HG03097 (cell line): ENCODE measurements around the gene DOCK1.
"Not testable (repeated sequence)": the region's sequence is repeated elsewhere in the genome, so short reads cannot be mapped to it uniquely, and the experiment has no call there.

ENCODE experiments used
- ATAC-seq: cut with Tn5 transposase; IDR thresholded peaks from one replicate; pipeline ENCODE4 v1.9.1; 2021; ENCODE audit not compliant: unreplicated experiment, low FRiP score

Gene DOCK1

DNA sequence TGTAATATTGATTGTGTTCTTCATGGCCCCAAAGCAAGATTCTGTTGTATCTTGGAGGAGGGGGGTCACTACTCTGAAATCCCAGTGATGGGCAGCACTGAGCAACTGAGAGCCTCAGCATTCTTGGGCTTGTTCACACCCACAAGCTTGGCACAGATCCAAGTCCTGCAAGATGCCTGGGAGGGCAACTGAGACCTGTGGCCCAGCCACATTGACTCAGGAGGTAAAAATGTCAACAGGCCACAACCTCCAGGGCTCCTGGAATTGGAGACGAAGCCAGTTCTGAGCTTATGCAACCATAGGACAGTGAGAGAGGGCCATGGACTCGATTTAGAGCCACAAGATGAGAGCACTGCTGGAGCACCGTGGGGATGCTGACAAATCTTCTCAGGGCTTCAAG lies 3.1 kb upstream of the DOCK1 start:
- ATAC-seq = no peak

DNA sequence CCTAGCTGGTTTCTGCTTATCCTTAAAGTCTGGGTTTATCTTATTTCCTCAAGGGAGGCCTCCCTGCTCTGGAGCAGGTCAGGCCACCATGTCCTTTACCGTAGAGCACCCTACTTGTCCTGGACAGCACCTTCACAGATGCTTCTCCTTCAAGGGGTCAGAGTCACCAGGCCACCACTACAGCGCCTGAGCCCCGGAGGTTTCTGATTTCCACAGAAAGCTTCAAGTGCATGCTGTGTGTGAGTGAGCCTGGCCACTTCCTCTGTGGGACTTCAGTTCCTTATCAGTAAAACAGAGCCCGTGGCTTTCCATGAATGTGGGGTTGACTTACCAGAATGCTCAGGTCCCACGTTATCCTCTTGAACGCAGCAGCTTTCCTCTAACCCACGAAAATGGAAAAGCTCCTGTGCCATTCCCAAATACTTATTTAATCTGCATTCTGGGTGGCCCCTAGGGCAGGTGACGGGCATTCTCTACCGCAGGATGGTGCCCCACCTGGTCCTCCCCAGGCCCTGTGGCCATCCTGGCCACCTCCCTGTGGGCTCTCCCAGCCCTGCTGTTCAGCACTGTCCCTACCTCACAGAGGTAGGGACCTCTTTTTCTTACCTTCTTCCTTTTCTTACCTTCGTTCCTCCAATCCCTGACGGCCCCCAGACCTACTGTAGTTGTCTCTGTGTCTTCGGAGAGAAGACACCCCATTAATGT lies 1.4 kb upstream of the DOCK1 start:
- no peak for ATAC-seq

DNA sequence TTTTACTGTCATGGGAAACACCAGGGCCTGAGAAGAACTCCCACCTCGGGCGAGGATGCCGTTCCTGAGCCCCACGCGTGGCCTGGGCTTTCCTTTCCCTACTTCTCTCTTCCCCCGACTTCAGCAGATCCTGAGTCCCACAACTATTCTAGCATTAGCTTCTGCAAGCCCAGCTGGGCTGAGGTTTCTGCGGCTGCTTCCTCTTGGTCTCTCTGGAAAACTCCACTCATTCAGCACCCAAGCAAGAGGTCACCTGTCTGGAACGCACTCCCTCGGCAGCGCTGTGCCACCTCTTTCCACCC lies 761 bp upstream of the DOCK1 start:
- no peak for ATAC-seq

DNA sequence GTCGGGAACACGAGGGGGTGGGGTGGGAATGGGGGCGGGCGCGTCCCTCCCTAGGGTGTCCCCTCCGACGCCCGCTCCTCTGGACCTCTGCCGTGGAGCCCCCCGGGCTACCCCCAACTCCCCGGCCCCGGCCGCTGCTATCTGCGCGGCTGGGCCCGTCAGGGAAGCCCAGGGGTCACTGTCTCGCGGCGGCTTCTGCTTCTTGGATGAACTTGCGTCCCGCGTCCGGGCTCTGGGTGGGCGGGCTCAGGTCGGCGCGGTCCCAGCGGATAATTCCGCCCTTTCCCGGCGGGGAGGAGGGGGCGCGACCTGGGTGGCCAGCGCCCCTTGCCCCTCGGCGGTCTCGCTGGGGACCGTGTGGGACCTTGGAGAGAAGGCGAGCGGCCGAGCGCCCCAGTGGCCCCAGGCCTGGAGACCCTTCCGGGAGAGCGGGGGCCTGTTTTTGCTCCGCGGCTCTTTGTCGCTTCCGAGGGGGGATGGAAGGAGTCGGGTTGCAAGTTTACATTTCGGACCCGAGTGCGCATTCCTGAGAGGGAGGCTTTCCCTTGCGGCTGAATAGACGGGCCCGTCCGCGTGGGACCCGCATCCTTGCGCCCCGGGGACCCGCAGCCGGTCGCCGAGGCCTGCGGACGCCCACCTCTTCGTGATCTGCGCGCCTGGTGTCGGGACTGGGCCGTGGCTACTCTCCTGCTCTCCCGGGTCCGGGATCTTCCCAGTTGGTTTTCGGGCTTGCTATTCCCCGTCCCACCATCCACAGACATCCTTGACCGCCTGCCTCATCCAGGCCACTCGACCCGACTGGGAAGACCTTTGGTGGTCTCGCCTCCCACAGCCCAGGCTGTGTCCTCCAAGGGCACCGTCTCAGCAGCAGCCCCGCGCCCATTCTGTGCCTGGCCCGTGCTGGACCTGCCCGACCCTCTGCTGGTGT lies 812 bp downstream of the DOCK1 start:
- ATAC-seq = no peak

DNA sequence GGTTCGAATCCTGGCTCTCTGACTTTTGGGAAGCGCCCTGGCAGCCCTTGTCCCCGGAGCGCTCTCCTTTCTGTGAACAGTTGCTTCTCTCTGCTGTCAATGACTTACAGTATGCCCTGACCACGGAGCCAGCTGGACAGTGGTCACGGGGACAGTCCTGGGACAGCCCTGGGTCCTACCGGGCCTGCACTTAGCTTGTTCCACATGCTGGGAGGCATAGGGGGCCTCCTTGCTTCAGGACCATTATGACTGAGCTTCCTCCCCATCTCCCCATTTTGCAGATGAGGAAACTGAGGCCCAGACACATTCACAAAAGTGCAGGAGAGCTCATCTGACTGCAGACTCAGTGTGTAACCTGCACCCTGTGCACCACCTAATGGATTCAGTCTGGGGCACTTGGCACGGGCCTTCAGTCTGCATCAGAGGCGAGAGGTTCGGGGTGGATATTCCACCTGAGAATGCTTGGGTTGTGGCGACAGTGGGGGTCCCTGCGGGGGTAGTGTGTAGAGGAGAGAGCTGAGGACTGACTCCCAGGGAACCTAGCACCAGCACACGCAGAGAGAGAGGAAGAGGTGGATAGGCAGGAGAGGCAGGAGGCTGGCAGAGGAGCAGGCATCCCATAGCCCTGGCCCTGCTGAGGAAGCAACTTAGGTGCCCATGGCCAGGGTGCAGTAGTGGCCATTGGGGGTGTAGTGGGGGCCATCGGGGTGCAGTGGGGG lies 1.6 kb downstream of the DOCK1 start:
- ATAC-seq = no peak

DNA sequence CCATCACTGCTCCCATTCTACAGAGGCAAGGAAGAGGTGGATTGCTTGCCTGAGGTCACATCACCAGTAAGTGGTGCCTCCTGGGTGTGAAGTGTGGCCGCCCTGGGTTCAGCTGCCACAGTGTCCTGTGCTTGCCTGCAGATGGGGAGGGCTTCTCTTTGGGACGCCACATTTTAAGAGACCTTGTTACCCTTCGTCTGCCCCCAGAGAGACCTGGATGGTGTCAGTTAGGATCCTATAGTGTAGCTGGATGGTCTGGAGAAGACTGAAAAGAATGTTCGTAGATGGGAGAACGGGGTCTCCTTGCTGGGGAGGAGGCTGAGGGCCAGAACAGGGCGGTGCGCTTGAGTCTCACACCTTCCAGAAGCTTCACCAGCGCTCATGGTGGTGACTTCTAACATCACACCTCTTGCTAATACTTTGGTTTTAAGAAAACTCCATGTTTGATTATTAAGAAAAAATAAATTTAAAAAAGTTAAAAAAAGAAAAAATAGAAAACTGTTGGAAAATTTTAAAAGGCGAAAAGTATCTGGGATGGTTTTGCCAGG lies 2.3 kb downstream of the DOCK1 start:
- ATAC-seq = no peak

DNA sequence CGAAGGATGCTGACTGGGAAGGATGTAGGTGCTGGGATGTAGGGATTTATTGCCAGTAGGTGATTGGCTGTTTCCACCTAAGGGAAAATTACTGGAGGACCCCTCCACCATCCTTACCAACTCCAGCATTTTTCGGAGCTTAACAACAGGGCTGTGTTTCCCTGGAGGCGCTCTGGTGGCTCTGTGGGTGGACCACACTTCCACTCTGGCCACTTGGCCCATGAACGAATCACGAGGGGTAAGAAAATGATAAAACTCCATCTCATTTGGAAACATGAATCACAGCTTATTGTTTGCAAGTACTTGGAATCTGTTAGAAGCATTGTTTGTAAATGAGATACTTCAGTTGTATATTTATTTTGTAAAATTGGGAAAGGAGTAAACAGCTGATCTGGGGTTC lies 3.0 kb downstream of the DOCK1 start:
- no peak for ATAC-seq

DNA sequence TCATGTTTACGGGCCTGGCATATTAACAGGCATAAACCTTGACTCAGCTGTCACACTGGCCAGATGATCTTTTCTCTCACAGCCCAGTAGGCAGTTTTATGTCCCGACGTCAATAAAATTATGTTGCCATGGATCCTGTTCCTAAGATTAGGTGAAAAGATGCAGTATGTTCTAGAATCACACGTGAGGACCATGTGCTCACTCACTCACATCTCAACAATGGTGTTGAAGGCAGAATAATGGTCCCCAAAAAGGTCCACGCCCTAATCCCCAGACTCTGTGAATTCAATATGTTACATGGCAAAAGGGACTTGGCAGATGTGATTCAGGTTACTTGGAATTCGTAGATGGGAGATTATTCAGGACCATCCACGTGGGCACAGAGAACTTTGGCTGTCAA lies 3.5 kb downstream of the DOCK1 start:
- no peak for ATAC-seq

DNA sequence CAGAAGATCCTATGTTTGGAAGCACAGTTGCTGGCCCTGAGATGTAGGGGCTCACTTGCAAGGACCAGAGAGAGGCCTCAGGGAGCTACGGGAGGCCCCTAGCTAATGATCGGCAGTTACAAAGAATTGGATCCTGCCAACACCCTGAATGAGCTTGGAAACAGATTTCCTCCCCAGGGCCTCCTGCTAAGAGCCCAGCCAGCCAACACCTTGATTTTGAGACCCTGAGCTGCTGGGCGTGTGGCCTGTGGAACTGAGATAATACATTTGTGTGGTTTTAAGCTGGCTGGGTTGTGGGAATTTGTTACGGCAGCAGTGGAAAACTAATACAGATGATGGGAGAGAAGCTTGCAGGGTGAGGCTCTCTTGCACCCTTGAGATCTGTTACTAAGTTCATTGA lies 3.9 kb downstream of the DOCK1 start:
- ATAC-seq = no peak

DNA sequence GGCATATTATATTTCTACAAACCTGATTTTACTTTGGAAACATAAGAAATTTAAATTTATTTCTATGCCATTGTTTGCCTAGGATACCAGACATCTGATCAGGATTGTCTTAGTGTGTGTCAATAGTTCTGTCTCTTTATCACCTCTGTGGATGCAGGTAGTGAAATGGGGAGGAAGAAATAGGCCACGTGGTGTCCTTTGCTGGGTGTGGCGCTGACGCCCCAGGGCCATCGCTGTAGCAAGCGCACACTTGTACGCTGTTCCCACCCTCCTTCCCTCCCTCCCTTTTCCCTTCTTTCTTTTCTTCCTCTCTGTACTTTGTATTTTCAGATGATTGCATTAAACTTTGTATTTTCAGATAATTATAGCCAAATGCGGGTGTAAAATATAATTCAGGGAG lies 5.0 kb downstream of the DOCK1 start:
- ATAC-seq = no peak

DNA sequence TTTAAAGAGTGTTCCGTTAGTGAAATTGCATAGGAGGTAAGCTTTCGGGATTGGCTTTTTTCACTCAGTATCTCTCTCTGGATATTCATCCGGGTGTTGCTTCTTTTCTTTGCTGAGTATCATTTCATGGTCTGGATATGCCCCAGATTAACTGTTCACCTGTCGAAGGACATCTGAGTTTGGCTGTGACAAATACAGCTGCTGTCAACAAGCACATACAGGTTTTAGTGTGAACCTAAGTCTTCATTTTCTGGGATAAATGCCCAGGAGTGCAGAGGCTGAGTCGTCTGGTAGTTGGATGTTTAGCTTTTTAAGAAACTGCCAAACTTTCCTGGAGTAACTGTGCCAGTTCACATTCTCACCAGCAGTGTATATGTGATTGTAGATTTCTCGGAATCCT lies 5.6 kb downstream of the DOCK1 start:
- ATAC-seq = no peak

DNA sequence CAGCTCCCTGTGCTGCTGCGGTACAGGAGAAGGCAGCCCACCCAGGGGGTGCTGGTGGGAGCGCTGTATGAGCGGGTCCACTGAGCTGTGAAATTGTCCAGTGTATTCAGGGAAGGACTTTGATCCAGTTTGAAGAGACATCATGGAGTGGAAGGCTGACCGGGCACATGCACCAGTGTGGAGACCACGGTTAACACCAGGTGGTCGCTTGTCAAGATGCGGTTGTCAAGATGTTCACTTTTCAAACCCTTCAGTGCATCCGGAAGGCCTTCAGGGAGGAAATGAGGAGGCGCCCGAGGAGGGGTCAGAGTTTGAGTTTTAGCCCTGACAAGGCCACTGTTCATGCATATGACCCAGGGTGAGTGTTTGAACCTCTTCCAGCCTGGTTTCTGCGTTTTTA lies 6.1 kb downstream of the DOCK1 start:
- no peak for ATAC-seq

DNA sequence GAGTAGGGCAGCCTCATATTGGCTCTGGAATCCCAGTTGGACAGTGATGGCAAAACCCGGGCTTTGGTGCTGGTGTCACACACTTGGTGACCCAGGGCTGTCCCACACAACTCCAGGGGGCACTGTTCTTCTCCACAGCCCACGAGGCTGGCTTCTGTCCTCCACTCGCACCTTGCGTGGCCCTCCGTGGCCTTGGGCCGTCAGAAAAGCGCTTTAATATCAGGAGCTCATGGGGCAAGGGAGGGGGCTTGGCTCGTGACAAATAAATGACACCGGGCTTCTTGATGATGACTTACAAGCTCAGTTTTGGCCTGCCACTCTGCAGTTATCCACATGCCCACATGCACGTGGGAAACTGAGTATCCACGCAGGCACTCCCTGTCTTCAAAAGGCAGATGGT lies 8.1 kb downstream of the DOCK1 start:
- ATAC-seq = no peak

DNA sequence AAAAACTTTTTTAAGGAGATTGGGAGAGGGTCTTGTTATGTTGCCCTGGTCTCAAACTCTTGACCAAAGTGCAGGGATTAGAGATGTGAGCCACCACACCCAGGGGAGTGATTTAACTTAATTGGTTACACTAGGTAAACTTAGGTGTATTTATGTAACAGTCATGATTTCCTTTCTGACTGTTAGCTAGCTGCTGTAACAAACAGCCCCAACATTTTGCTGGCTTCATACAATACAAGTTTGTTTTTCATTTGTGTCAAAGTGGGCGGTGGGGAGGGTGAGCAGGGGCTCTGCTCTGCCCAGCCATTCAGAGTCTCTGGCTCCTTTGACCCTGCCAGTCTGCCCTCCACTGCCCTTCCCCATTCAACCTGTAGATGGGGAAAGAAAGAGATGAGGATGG lies 9.3 kb downstream of the DOCK1 start:
- ATAC-seq = no peak

DNA sequence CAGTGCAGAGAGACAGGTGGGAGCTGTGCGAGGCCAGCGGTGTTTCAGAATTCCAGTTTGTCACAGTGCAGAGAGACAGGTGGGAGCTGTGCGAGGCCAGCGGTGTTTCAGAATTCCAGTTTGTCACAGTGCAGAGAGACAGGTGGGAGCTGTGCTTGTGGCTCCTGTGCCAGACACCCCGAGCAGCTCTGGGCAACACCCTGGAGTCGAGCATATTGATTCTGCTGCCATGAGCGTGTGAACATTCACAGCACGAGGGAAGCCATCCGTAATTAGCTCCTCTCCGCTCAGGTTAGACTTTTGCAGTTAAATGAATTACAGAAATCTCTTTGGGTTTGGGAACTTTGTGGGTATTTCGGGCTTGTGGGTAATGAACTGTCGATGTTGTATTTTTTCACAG lies 11.7 kb downstream of the DOCK1 start:
- ATAC-seq = not testable (repeated sequence)

DNA sequence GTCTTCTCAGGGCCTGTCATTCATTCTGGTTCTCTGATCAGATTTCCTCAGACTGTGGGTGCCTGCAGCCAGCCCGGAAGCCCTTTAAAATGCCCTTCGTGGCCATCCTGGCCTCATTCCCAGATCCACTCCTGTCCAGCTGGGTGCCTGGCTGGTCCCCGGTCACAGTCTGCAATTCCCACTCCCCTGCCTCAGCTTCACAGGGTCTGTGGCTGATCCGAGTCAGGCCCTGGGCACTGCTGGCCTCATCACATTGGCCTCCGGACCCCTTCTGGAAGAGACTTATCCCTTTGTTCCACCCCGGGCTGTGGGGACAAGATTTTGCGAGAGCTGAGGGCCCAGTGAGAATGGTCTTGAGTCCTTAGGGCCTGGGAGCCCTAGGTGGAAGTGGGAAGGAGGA lies 12.1 kb downstream of the DOCK1 start:
- ATAC-seq = no peak

DNA sequence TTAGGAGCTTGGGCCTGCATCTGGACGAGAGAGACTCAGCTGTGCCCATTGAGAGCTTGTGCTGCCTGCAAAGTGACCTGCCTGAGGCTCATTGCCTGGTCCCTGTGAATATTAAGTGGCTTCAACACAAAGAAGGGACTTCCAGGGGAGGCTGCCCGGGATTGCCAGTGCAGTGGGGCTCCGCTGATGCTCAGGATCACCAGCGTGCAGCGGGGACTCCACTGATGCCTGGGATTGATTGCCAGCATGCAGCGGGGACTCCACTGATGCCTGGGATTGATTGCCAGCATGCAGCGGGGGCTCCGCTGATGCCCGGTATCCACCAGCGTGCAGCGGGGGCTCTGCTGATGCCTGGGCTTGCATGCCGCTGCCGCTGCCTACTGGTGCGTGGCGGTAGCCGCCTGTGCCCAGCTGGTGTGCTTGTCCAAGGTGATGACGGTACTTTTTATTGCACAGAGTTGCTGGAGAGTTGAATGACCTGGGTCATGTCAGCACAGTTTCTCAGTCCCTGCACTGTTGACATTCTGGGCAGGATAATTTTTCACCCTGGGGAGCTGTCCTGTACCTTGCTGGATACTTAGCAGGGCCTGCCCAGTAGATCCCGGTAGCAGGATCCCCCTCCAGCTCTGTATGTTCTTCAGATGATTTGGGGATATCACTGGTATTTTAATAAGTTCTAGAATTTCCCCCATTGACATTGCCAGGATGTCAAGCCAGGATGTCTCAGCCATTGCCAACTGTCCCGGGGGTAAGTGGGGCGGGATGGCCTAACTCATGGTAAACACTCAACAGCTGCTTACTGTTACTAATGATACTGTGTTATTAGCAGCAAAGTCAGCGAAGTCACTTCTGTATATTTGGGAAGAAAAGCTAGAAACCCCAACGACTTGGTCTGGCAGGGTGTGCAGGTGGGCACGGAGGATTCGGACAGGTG lies 13.0 kb downstream of the DOCK1 start:
- ATAC-seq = no peak

DNA sequence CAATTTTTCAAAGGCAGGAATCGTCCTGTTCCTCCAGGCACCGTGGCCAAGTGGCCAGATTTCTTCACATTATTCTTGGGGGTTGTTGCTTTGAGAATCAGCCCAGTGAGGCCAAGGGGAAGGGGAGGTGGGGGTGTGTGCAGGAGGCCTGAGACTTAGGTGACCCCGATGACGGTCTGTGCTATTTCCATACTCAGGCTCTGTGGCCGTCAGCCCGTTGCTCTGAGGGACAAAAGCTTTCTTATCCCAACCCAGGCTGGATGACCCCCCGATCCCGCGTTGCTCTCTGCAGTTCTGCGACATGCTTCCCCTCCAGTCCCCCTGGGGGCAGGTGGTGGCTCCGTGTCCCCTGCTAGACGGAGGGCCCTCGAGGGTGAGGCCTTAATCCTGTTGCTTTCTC lies 14.2 kb downstream of the DOCK1 start:
- no peak for ATAC-seq

DNA sequence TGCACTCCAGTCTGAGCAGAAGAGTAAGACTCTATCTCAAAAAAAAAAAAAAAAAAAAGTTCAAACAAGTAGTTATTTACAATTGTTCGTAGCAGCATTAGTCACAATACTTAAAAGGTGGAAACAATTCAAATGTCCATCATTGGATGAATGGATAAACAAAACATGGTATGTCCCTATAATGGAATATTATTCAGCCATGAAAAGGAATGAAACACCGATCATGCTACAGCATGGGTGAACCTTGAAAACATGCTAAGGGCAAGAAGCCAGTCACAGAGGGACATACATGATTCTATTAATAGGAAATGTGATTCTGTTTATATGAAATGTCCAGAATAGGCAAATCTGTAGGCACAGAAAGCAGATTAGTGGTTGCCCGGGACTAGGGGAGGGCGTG lies 15.9 kb downstream of the DOCK1 start:
- no peak for ATAC-seq

DNA sequence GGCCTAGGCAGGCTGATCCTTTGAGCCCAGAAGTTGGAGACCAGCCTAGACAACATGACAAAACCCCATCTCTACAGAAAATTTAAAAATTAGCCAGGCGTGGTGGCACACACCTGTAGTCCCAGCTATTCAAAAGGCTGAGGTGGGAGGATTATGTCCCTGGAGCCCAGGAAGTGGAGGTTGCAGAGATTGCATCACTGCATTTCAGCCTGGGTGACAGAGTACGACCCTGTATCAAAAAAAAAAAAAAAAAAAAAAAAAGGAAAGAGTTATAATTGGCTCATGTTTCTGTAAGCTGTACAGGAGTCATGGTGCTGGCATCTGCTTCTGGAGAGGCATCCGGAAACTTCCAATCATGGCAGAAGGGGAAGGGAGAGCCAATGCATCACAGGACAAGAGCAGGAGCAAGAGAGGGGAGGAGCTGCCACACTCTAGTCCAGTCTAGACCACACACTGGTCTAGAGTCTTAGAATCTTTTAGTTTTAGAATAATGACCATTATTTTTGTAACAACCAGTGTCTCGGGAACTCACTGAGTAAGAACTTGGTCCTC lies 16.8 kb downstream of the DOCK1 start:
- ATAC-seq = no peak
